GM23338 (cell line): ENCODE results near the gene CCDC146.

Experiments used
- CTCF ChIP-seq, 2 experiments: fragments of 200-600 bp in 1 of 2; sonication (generic) in 1 of 2; conservative IDR thresholded peaks; 2 replicates each; pipeline versions ENCODE4 v1.5.1 to v1.6.1; 2016 to 2017; ENCODE audit warnings: antibody characterized with exemption in 2 of 2, low read depth in 2 of 2, mild to moderate bottlenecking in 2 of 2, moderate library complexity in 1 of 2
- EZH2 ChIP-seq: fragments of 200-600 bp; sonication (generic); IDR thresholded peaks from one replicate; pipeline ENCODE4 v1.8.0; 2017; ENCODE audit warnings: antibody characterized with exemption, mild to moderate bottlenecking, low read depth; ENCODE audit not compliant: unreplicated experiment
- EZH2phosphoT487 ChIP-seq: fragments of 200-600 bp; sonication (generic); IDR thresholded peaks from one replicate; pipeline ENCODE4 v1.8.1; 2018; ENCODE audit warnings: antibody characterized with exemption; ENCODE audit not compliant: unreplicated experiment
- POLR2AphosphoS5 ChIP-seq: IDR thresholded peaks from 2 replicates; pipeline ENCODE4 v1.6.1; 2016; ENCODE audit warnings: antibody characterized with exemption, low read depth

GRCh38 chr7:77184463-77184862 is 62.0 kb downstream of the CCDC146 start:
- TF ChIP-seq CTCF (conservative IDR thresholded peaks at IDR 0.05; ENCODE audit: low read depth in 2 of 2) (no peak), EZH2phosphoT487 (no peak), EZH2 (no peak), POLR2AphosphoS5 (no peak)
